GM18508 (cell line): ENCODE measurements around the gene DEFB128.
"Not testable (repeated sequence)": the region's sequence is repeated elsewhere in the genome, so short reads cannot be mapped to it uniquely, and the experiment has no call there.

Experiments
- ATAC-seq: cut with Tn5 transposase; IDR thresholded peaks from one replicate; pipeline ENCODE4 v1.9.1; 2021; ENCODE audit warnings: moderate number of reproducible peaks; ENCODE audit not compliant: insufficient read depth, unreplicated experiment

The DEFB128 gene

DNA sequence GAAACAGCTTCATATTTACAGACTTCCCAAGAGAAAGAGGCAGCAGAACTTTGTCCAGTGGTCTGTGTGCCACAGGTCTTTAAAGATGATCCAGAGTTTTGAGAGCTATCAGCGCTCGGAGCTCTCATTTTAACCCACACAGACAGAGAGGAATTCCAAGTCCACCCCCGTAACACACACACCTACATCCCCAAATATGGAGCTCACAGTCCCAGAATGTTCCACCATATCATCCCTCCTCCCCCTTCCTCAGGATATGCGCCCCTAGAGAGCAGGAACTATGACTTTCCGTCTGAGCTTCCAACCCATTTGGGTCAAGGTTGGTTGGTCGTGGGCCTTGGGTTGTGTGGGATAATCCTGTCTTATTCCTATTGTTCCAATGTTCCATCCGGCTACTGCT lies at the start of gene DEFB128:
Gene DEFB128 (minus strand): TSS at position 101 of the 400 bp plus-strand sequence. CDS start 88 bp downstream, at position 13.
- ATAC-seq = no peak

DNA sequence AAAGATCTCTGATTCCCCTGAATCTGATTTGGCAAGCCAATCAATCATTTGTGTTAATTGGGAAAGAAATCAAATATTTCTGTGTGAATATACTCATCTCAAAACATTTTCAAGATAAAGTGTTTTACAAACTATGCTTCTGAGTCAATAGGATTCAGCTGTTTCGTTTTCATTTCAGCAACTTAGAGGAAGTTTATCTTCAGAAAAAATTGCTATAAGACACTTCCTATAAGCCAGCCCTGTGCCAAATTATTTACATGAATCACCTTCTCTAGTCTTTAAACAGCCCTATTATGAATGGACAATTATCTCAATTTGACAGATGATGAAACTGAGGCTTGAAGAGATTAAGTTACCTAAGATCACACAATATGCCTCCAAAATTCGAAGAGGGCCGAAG lies 48.4 kb upstream of the DEFB128 start:
- ATAC-seq = no peak

DNA sequence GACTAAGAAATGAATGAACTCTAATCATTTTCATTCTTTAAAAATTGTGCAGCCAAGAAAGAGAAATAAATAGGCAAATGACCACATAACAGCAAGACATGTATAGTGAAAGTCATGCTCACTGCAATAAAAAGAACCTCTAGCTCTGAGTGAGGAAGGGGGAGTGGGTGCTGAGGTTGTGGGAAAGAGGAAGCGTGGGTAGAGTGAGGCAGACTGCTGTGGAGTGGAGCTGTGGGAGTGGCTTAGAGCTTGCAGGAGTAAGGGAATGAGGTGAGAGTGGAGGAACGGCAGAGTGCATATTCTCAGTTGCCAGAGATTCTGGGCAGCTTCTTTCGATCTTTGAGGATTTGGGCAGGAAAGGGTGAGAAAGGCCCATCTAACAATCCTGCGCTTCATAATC lies 48.0 kb upstream of the DEFB128 start:
- peak; percentile 43 for ATAC-seq

DNA sequence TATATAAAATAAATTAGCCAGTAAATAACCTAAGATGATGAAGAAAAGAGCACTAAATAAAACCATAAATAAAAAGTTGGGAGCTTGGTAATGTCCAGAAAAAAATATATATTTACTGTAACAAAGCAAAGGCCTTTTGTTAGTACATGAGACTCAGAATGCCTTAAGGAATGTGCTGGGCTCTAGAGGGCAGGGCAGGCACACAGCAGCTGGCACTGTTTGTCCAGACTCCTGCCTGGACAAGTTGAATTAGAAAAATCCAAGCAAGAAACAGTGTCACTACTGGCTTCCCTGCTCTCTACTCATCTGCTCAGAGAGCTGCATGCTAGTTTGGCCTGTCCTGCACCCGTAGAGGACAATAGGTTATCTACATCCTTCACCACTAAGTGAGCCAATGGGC lies 46.4 kb upstream of the DEFB128 start:
- no peak for ATAC-seq

DNA sequence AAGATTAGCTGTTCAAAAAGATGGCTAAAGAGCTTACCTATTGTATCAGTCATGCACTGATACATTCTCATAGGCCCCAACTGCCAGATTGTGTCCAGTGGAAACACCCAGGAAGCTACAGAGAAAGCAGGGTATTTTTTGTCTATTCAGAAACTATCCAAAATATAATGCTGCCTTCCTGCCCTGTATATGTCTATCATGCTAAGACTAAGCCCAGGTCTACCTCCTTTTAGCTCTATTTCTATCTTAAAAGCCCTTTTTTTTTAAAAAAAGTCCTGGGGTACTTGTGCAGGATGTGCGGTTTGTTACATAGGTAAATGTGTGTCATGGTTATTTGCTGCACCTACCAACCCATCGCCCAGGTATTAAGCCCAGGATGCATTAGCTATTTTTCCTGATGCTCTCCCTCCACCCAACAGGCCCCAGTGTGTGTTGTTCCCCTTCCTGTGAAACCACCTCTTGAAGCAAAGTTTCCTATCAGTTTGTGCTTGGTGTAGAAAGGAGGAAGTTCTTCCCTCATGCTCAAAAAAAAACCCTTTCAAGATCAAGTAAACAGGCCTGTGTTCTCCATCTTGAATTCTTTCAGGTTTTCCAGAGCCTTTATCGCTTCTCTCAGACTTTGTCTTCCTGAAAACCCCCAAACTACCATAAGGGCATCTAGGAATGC lies 38.1 kb upstream of the DEFB128 start:
- no peak for ATAC-seq

DNA sequence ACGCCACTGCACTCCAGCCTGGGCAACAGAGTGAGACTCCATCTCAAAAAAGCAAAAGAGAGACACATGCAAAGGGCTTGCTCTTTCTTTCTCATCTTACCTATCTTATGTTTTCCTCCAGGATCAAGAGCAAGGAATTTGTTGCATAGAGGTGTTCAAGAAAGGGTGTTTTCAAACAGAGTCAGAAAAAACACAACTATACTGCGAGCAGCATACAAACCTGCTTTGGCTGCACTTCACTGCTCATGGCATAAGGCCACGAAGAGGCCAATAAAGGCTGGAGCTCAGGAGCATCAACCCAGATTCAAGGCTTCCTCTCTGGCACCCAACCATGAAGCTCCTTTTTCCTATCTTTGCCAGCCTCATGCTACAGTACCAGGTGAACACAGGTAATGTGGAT lies 37.4 kb upstream of the DEFB128 start, which contains the start of gene DEFB129:
Gene DEFB129 (plus strand): TSS at position 301 of the 400 bp plus-strand sequence. CDS start 31 bp downstream, at position 332.
- no peak for ATAC-seq

DNA sequence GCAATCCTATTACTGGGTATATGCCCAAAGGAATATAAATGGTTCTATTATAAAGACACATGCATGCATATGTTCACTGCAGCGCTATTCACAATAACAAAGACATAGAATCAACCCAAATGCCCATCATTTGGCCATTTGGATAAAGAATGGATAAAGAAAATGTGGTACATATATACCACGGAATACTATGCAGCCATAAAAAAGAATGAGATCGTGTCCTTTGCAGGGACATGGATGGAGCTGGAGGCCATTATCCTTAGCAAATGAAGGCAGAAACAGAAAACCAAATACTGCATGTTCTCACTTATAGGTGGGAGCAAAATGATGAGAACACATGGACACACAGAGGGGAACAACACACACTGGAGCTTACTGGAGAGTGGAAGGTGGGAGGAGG lies 36.4 kb upstream of the DEFB128 start:
- ATAC-seq = not testable (repeated sequence)

DNA sequence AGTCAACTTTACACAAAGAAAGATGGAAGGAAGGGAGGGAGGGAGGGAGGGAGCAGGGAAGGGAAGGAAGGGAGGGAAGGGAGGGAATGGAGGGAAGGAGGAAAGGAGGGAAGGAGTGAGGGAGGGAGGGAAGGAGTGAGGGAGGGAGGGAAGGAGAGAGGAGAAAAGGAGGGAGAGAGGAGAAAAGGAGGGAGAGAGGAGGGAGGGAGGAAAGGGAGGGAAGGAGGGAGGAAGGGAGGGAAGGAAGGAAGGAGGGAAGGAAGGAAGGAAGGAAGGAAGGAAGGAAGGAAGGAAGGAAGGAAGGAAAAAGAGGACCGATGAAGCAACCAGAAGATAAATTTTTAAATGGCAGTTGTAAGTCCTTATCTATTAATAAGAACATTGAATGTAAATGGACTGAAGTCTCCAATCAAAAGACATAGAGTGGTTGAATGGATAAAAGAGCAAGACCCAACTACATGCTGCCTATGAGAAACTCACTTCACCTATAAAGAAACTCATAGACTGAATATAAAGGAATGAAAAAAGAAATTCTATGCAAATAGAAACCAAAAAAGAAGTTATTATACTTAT lies 31.8 kb upstream of the DEFB128 start:
- no peak for ATAC-seq

DNA sequence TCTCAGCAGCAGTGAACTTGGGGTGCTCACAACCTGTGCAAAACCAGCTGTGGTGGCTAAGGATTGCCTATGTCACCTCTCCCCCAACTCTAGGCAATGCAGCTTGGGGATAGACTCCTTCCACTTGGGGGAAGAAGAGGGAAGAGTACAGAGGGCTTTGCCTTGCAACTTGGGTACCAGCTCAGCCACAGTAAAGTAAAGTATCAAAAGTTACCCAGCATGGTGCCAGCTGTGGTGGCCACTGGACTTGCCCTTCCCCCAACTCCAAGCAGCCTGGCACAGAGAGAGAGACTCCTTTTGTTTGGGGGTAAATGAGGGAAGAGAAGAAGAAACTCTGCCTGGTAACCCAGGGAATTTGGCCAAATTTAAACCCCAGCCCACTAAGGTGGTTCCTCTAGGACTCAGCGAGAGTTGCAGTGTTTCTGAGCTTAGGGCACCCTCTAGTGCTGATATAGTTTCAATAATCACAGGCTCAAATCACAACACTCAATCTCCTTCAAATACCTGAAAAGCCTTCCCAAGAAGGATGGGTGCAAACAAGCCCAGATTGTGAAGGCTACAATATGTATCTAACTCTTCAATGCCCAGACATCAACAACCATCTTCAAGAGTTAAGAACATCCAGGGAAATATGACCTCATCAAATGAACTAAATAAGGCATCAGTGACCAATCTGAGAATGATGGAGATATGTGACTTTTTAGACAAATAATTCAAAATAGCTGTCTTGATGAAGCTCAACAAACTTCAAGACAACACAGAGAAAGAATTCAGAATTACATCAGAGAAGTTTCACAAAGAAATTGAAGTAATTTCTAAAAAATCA lies 30.0 kb upstream of the DEFB128 start:
- no peak for ATAC-seq

DNA sequence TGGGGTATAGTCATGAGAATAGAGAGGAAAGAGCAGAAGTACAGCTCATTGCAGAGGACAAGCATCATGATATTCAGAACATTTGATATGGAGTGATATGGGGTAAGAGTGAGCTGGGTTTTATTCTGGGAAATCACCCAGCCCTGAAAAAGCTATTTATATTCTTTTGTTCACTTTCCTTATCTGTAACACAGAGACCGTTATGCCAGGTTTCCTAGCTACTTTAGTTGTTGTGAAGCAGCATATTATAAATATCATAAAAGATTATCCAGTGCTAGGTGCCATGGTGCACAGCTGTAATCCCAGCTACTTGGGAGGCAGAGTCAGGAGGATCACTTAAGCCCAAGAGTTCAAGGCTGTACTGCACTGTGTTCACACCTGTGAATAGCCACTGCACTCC lies 27.8 kb upstream of the DEFB128 start:
- no peak for ATAC-seq

DNA sequence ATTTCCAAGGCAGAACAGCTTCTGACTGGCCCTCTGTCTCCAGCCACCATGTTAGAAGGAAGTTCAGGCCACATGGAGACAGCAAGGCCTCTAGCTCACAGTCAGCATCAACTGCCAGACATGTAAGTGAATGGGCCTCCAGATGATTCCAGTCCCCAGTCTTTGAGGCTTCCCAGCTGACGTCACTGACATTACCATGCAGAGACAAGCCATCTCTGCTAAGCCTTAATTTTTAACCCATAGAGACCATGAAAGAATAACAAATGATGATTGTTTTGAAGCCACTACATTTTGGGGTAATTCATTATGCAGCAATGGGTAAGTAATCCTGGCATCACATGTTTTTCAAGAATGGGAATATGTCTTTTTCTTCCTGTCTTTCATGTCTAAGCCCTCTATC lies 26.3 kb upstream of the DEFB128 start:
- no peak for ATAC-seq

DNA sequence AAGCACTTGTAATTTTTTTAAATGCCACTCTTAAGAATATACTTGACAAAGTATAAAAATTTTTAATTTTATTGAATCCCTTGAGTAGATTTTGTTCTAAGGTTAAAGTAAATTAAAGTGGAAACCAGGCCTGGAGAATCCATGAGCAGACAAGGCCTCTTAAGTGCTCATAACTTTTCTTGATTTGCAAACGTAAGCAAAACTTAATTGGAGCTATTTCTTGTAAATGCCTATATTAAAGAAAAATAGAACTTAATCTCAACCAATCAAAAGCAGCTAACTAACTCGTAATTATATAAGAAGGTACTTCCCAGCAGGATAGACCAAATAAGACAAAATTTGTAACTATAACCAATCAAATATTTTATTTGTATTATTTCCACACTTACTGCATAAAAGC lies 24.9 kb upstream of the DEFB128 start:
- ATAC-seq = no peak

DNA sequence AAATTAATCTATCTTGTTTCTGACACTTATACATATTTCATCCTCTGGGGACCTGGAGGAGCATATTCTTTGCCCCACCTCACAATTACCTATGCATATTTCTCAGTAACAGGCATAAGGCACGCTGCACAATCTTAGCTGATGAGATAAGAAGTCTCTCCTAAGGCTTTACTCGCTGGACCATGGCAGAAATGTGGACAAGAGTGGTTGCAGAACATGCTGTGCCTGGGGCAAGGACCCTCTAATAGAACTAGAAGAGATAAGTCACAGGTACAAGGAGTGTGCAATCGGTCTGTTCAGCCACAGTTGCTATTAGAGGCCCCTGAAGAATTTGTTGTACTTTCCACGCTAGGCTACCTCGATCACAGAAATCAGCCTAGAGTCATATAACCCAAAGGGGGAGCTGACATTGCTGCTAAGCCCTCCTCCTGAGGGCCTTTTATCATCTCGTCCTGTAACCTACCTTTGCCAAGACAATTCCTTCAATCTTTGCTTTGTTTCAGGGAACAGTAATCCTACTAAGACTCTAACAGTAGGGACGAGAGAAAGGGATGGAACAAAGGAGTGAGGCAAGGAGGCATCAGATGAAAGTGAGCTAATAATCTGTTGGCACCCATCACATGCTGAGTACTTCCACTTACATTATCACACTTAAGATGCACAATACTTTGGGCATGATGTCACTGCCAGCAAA lies 21.4 kb upstream of the DEFB128 start:
- no peak for ATAC-seq

DNA sequence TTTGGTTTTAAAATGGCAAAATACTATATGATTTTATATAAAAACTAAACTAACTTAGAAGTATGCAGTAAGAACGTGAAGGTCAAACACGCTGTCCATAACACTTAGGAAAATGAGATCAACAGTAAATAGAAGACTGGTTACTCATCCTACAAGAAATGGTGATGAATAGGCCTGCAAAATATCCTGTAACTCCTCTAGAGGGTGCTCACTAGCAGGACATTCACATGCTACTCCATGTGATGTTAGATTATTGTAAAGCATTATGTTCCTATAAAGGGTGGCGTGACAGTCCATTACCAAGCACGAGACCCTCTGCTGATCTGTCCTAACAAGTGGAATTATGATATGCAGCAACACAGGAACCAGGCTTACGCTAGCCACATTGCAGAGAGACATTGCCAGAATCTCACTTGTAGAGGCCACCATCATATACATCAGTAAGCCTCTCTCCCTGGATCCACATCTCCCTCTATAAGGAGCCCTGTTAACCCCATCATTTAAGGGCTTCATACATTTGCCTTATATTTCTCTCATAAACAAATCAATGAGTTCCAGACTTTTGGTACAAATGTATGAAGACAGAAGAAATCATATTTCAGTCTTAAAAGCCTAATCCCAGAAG lies 19.5 kb upstream of the DEFB128 start:
- no peak for ATAC-seq

DNA sequence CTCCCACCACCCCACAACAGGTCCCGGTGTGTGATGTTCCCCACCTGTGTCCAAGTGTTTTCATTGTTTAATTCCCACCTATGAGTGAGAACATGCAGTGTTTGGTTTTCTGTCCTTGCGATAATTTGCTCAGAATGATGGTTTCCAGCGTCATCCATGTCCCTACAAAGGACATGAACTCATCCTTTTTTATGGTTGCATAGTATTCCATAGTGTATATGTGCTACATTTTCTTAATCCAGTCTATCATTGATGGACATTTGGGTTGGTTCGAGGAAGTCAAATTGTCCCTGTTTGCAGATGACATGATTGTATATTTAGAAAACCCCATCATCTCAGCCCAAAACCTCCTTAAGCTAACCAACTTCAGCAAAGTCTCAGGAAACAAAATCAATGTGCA lies 14.1 kb upstream of the DEFB128 start:
- ATAC-seq = not testable (repeated sequence)

DNA sequence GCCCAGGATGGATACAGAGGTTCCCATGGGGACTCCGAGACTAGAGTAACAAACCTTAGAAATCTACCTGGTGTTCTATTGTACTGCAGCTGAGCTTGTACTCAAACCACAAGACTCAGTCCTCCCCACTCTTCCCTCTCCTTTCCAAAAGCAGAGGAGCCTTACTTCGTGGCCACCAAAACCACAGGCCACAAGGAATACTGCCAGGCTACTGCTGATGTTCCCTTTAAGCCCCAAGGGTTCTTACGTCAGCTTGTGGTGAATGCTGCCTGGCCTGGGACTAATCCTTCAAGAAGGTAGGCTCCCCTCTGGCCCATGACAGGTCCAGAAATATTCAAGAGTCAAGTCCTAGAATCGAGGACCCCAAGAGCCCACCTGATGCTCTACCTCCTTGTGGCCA lies 10.5 kb upstream of the DEFB128 start:
- ATAC-seq = no peak

DNA sequence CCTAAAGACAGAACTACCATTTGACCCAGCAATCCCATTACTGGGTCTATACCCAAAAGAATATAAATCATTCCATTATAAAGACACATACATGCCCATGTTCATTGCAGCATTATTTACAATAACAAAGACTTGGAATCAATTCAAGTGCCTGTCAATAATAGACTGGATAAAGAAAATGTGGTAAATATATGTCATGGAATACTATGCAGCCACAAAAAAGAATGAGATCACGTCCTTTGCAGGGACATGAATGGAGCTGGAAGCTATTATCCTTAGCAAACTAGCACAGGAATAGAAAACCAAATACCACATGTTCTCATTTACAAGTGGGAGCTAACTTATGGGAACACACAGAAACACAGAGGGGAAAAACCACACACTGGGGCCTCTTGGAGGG lies 8.7 kb upstream of the DEFB128 start:
- no peak for ATAC-seq

DNA sequence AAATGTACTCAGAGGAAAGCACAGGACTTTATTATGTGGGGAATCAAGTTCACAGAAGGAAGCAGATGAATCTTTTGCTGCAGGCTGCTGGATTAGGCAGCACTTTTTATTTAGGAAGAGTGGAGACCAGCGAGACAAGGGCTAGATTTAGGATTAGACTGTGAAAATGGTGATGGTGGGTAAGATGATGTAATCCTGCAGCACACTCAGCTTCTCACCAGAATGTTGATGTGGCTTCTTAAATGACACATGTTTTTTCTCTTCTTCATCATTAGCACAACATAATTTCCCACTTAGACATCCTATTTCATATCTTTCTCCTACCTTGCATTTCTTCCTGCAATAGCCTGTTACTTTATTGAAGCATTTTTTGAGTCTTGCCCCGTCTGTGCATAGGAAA lies 1.8 kb downstream of the DEFB128 start:
- no peak for ATAC-seq

DNA sequence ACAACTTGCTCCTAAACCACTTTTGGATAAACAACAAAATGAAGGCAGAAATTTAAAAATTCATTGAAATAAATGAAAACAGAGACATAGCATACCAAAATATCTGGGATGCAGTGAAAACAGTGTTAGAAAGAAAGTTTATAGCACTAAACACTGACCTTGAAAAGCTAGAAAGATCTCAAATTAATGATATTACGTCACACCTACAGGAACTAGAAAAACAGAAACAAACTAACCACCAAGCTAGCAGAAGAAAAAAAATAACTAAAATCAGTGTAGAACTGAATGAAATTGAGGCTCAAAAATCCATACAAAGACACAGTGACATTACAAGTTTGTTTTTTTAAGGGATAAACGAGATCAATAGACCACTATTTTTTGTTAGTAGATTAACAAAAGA lies 5.2 kb downstream of the DEFB128 start:
- no peak for ATAC-seq

DNA sequence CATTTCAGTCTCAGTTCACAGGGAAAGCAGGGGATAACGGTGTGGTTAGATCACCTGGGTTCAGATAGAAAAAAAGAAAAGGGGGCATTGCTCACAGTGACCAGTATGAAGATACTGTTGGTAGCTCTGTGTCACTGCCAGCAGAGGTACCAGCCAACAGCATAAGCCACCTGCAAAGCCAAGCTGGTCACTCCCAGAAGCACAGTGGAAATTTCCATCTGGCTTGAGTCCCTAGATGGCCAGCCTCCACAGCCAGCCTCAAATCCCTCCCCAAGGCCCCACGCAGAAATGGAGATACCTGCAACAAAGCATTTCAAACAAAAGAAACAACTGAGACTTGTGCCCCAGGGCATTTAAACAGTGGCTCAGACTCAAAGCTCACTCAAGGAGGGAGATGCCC lies 20.6 kb downstream of the DEFB128 start:
- ATAC-seq = no peak
